ENCODE measurements around the gene NCKAP5.

DNA sequence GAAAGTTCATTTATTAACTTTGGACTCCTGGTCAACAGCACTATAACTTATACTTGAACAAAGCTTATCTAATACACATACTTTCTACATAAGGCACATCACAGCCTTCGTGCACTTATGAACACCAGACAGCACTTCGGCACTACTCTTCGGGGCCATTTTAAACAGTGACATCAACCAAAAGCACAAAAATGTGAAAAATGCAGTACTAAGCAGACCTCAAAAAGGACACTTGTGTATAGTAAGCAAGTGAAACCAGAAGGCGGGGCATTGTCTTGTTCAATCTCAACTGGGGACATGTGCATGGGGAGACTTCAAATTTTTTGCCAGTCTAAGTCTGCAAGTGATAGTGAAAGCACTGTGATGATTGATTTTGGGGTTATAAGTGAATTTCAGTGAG is 163.0 kb downstream of the NCKAP5 start:
- no peak for TF ChIP-seq POLR2A (IDR thresholded peaks at IDR 0.05; ENCODE audit: low read depth, low read length)
- TF ChIP-seq POLR2AphosphoS5 (IDR thresholded peaks at IDR 0.05; ENCODE audit: low read depth, low read length), result no peak

All from GM12892 (cell line).